ENCODE data around the gene SCN5A. TPM values are rescaled to one million over a fixed set of nuclear protein-coding genes. Genes with fewer than 3 reads are reported as not detected.

SCN5A gene
- total RNA-seq, result 1.1 and 1.2 TPM in 2 replicates

DNA sequence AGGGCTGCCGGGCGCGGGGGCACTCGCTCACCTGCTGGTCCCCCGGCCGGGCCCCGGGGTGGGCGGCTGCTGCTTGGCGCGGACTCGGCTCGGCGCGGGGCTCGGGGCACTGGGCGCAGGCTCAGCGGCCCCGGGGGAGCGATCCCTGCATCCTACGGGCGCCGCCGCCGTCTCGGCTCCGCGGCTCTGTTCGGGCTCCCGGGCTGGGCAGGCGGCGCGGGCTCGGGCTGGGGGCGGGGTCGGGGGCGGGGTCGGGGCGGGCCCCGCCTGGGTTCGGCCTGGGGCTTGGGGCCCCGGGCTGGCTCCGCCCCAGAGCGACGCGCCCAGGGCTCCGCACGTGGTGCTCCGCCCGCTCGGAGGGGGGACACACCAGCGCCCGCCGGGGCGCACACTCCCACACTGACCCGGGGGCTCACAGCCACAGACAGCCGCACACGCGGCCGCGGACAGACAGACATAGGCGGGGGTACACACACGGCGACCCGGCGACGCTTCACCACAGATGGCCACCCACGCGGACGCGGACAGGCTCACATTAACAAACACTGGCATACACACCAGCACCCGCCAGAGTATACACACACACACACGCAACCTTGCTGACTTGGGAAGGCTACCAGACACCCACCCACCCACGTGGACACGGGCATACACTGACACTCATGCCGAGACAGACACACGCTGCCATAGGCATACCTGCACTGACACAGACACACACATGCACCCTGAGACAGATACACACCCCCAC is at the start of gene SCN5A:
TSS of gene SCN5A (minus strand) at position 188 of the 748 bp plus-strand sequence. CDS start 16,380 bp downstream, outside the sequence.

Other genes with a start within 250 kb of the SCN5A start
- gene ACVR2B, start 195.8 kb downstream of the SCN5A start, total RNA-seq, result 1.9 and 3.7 TPM in 2 replicates
- 5.6 and 9.2 TPM in 2 replicates for gene EXOG, start 153.3 kb downstream of the SCN5A start, total RNA-seq
- gene SCN10A, start 166.5 kb upstream of the SCN5A start, total RNA-seq, result not detected in 2 replicates